ENCODE measurements around the gene GALNT9. TPM values are rescaled to one million over a fixed set of nuclear protein-coding genes. Genes with fewer than 3 reads are reported as not detected.

GALNT9 gene
- total RNA-seq, 2 donors from 2014 or later = 0.34 TPM; not detected in 1

Other genes with a start within 250 kb of the GALNT9 start
- 10 to 100 TPM; 20.7 to 44.5 TPM for gene DDX51, start 185.3 kb downstream of the GALNT9 start, total RNA-seq
- 10 to 100 TPM; 17.0 to 39.9 TPM for gene NOC4L, start 185.1 kb downstream of the GALNT9 start, total RNA-seq
- 10 to 100 TPM; 34.7 to 38.7 TPM for gene FBRSL1, start 160.6 kb upstream of the GALNT9 start, total RNA-seq

All from activated T-helper 17 cell treated with anti-CD3 and anti-CD28 coated beads, Interleukin-2, amount 50 U/mL, for 72 hours (primary cell).